Measurements from ENCODE around the gene WDR44.

DNA sequence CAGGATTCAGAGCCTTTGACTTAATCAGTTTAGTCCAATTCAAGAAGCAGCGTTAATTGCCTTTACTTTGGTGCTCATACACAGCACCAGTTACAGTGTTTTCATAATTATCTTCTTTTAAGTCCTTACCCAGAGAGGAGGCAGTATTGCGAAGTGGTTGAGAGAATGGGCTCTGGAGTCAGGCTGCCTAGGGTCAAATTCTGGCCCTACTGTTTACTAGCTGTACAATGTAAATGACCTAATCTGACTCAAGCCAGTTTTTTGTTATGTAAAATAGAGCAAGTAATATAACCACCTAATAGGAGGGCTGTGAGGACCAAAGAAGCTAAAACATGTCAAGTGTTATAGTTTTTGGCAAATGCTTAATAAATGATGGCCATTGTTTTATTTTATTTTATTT is 27.6 kb downstream of the WDR44 start:
- TF ChIP-seq, protein P1, sequence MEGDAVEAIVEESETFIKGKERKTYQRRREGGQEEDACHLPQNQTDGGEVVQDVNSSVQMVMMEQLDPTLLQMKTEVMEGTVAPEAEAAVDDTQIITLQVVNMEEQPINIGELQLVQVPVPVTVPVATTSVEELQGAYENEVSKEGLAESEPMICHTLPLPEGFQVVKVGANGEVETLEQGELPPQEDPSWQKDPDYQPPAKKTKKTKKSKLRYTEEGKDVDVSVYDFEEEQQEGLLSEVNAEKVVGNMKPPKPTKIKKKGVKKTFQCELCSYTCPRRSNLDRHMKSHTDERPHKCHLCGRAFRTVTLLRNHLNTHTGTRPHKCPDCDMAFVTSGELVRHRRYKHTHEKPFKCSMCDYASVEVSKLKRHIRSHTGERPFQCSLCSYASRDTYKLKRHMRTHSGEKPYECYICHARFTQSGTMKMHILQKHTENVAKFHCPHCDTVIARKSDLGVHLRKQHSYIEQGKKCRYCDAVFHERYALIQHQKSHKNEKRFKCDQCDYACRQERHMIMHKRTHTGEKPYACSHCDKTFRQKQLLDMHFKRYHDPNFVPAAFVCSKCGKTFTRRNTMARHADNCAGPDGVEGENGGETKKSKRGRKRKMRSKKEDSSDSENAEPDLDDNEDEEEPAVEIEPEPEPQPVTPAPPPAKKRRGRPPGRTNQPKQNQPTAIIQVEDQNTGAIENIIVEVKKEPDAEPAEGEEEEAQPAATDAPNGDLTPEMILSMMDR (IDR thresholded peaks at IDR 0.05): no peak
- no peak for TF ChIP-seq EP300 (IDR thresholded peaks at IDR 0.05; ENCODE audit: low read depth)

Measured in transverse colon (tissue), 3 donors.